ENCODE results near the gene PRKRIP1.
"Not testable (repeated sequence)": the region's sequence is repeated elsewhere in the genome, so short reads cannot be mapped to it uniquely, and the experiment has no call there.

Gene PRKRIP1

GRCh38 chr7:102404005-102404861, 8.1 kb downstream of the PRKRIP1 start:
- DNase-seq = no peak

- DNase-seq = not testable (repeated sequence)
Measured at GRCh38 chr7:102404862-102405188, 8.7 kb downstream of the PRKRIP1 start.

- DNase-seq = no peak
Measured at GRCh38 chr7:102407910-102408309, 11.7 kb downstream of the PRKRIP1 start.

- not testable (repeated sequence) for DNase-seq
Measured at GRCh38 chr7:102408530-102408929, 12.4 kb downstream of the PRKRIP1 start.

- no peak for DNase-seq
Measured at GRCh38 chr7:102409340-102409739, 13.2 kb downstream of the PRKRIP1 start.

- no peak for DNase-seq
Measured at GRCh38 chr7:102410123-102410522, 14.0 kb downstream of the PRKRIP1 start.

- no peak for DNase-seq
Measured at GRCh38 chr7:102410918-102411317, 14.8 kb downstream of the PRKRIP1 start.

- peak; percentile 24 for DNase-seq
Measured at GRCh38 chr7:102412548-102412947, 16.4 kb downstream of the PRKRIP1 start.

- no peak for DNase-seq
Measured at GRCh38 chr7:102413091-102413490, 16.9 kb downstream of the PRKRIP1 start.

- DNase-seq = no peak
Measured at GRCh38 chr7:102413611-102414010, 17.4 kb downstream of the PRKRIP1 start.

- DNase-seq = no peak
Measured at GRCh38 chr7:102415685-102416225, 19.6 kb downstream of the PRKRIP1 start.

- DNase-seq = no peak
Measured at GRCh38 chr7:102416406-102416805, 20.2 kb downstream of the PRKRIP1 start.

GRCh38 chr7:102417105-102417504, 20.9 kb downstream of the PRKRIP1 start:
- no peak for DNase-seq

- DNase-seq = no peak
Measured at GRCh38 chr7:102418592-102418991, 22.4 kb downstream of the PRKRIP1 start.

GRCh38 chr7:102421706-102422240, 25.6 kb downstream of the PRKRIP1 start:
- no peak for DNase-seq

GRCh38 chr7:102424129-102424551, 28.0 kb downstream of the PRKRIP1 start:
- DNase-seq = no peak

GRCh38 chr7:102424787-102425218, 28.6 kb downstream of the PRKRIP1 start:
- DNase-seq = no peak

GRCh38 chr7:102425639-102426267, 29.6 kb downstream of the PRKRIP1 start:
- DNase-seq = peak; percentile 11

GRCh38 chr7:102426268-102427018, 30.3 kb downstream of the PRKRIP1 start:
- peak; percentile 17 for DNase-seq

GRCh38 chr7:102427019-102427405, 30.8 kb downstream of the PRKRIP1 start:
- DNase-seq = no peak

- no peak for DNase-seq
Measured at GRCh38 chr7:102429141-102429899, 33.2 kb downstream of the PRKRIP1 start.

GRCh38 chr7:102431617-102432298, 35.6 kb downstream of the PRKRIP1 start:
- no peak for DNase-seq

Measured in midbrain (tissue), 1 donor.